ENCODE results near the gene CNPY2.

The CNPY2 gene

GRCh38 chr12:56299308-56299852 is 16.4 kb downstream of the CNPY2 start:
- H3K27me3 ChIP-seq (ENCODE audit: insufficient read depth, low read length, poor library complexity) = no peaks in the 10 kb centered on the region
- no peaks in the 10 kb centered on the region for H3K9me3 ChIP-seq (ENCODE audit: insufficient read depth, low read length, severe bottlenecking)
- DNase-seq (no peak), ATAC-seq (ENCODE audit: insufficient read depth, low read depth) (no peak; the same call in 2 of the 3 replicates)
- H3K36me3 ChIP-seq (ENCODE audit: insufficient read depth, low read length) = peaks cover 31% of the 10 kb centered on the region
- peak overlapping the region; percentile 75 to 91 for H3K4me3 ChIP-seq (ENCODE audit: low read depth in 1 of 2, low read length in 2 of 2)
- peaks cover 56% of the 10 kb centered on the region for H3K4me1 ChIP-seq (ENCODE audit: insufficient read depth, low read length)
- H3K4me2 ChIP-seq (ENCODE audit: insufficient read depth, low read length) = peak overlapping the region; percentile 80
- TF ChIP-seq EZH2 (IDR thresholded peaks at IDR 0.05; ENCODE audit: borderline replicate concordance, low read depth, low read length, severe bottlenecking) (no peak), CTCF (IDR thresholded peaks at IDR 0.05; ENCODE audit: borderline replicate concordance, extremely low read depth, low read length, poor library complexity, severe bottlenecking) (no peak)
- peaks cover 73% of the 10 kb centered on the region for H3K79me2 ChIP-seq (ENCODE audit: insufficient read depth, low read length)
- peak overlapping the region; percentile 69 for H3K27ac ChIP-seq (ENCODE audit: low read length)
- H3K9ac ChIP-seq (ENCODE audit: low read depth, low read length) = peak overlapping the region; percentile 84
- peaks cover 23% of the 10 kb centered on the region; the same call in 1 of the 2 replicates for H4K20me1 ChIP-seq (ENCODE audit: insufficient read depth, low read length)
- peak overlapping the region; percentile 81 for H2AFZ ChIP-seq (ENCODE audit: low read depth, low read length)

GRCh38 chr12:56298828-56299227 is 17.0 kb downstream of the CNPY2 start:
- Histone ChIP-seq H3K4me2 (ENCODE audit: insufficient read depth, low read length) (peak overlapping the region; percentile 80), H3K36me3 (ENCODE audit: insufficient read depth, low read length) (peaks cover 36% of the 10 kb centered on the region), H3K9me3 (ENCODE audit: insufficient read depth, low read length, severe bottlenecking) (no peaks in the 10 kb centered on the region), H3K4me3 (ENCODE audit: low read depth in 1 of 2, low read length in 2 of 2) (peak overlapping the region; percentile 75 to 91; a peak in 3 of 4 replicates), H3K27ac (ENCODE audit: low read length) (peak overlapping the region; percentile 69), H2AFZ (ENCODE audit: low read depth, low read length) (no peak overlapping the region), H3K79me2 (ENCODE audit: insufficient read depth, low read length) (peaks cover 78% of the 10 kb centered on the region), H4K20me1 (ENCODE audit: insufficient read depth, low read length) (peaks cover 23% of the 10 kb centered on the region; the same call in 1 of the 2 replicates), H3K4me1 (ENCODE audit: insufficient read depth, low read length) (peaks cover 56% of the 10 kb centered on the region), H3K27me3 (ENCODE audit: insufficient read depth, low read length, poor library complexity) (no peaks in the 10 kb centered on the region), H3K9ac (ENCODE audit: low read depth, low read length) (peak overlapping the region; percentile 84)
- DNase-seq (peak; percentile 20), ATAC-seq (ENCODE audit: insufficient read depth, low read depth) (no peak)
- TF ChIP-seq EZH2 (IDR thresholded peaks at IDR 0.05; ENCODE audit: borderline replicate concordance, low read depth, low read length, severe bottlenecking) = no peak
- no peak for TF ChIP-seq CTCF (IDR thresholded peaks at IDR 0.05; ENCODE audit: borderline replicate concordance, extremely low read depth, low read length, poor library complexity, severe bottlenecking)

- Histone ChIP-seq H2AFZ (ENCODE audit: low read depth, low read length) (no peak overlapping the region), H3K9ac (ENCODE audit: low read depth, low read length) (no peak overlapping the region), H3K4me2 (ENCODE audit: insufficient read depth, low read length) (peak overlapping the region; percentile 80; the same call in 1 of the 2 replicates), H3K9me3 (ENCODE audit: insufficient read depth, low read length, severe bottlenecking) (no peaks in the 10 kb centered on the region), H3K27me3 (ENCODE audit: insufficient read depth, low read length, poor library complexity) (no peaks in the 10 kb centered on the region), H3K4me3 (ENCODE audit: low read depth in 1 of 2, low read length in 2 of 2) (no peak overlapping the region), H3K36me3 (ENCODE audit: insufficient read depth, low read length) (peaks cover 44% of the 10 kb centered on the region), H3K4me1 (ENCODE audit: insufficient read depth, low read length) (peaks cover 56% of the 10 kb centered on the region), H3K27ac (ENCODE audit: low read length) (no peak overlapping the region), H3K79me2 (ENCODE audit: insufficient read depth, low read length) (peaks cover 91% of the 10 kb centered on the region), H4K20me1 (ENCODE audit: insufficient read depth, low read length) (peaks cover 24% of the 10 kb centered on the region; the same call in 1 of the 2 replicates)
- TF ChIP-seq EZH2 (IDR thresholded peaks at IDR 0.05; ENCODE audit: borderline replicate concordance, low read depth, low read length, severe bottlenecking) = no peak
- TF ChIP-seq CTCF (IDR thresholded peaks at IDR 0.05; ENCODE audit: borderline replicate concordance, extremely low read depth, low read length, poor library complexity, severe bottlenecking) = no peak
- DNase-seq (no peak), ATAC-seq (ENCODE audit: insufficient read depth, low read depth) (no peak)
Observed at GRCh38 chr12:56297400-56297799, 18.4 kb downstream of the CNPY2 start.

Data from DND-41 (cell line).